A549 (cell line): ENCODE results near the gene MRFAP1. TPM values are rescaled to one million over a fixed set of nuclear protein-coding genes. Genes with fewer than 3 reads are reported as not detected.

ENCODE experiments used
- ATAC-seq, 2 experiments: fragments of 200-7000 bp in 1 of 2; fragments of >200 bp in 1 of 2; cut with Nextera tagmentation in 1 of 2; cut with Tn5 transposase in 1 of 2; 3 replicates each; pipeline versions ENCODE4 v1.8.0 to v1.9.1; 2018 to 2020; ENCODE audit warnings: mild to moderate bottlenecking in 1 of 2, moderate library complexity in 1 of 2
- CTCF ChIA-PET: fragments of 300-600 bp; sonication (Branson Sonifier 250); formaldehyde crosslinking; extraction: SDS; loops from one replicate; lab custom pipeline; 2021; ENCODE audit warnings: antibody characterized with exemption, inconsistent platforms; lab: Yijun Ruan, JAX
- POLR2A ChIA-PET: fragments of 350-600 bp; formaldehyde crosslinking; extraction: SDS; loops from one replicate; lab custom pipeline; 2021; ENCODE audit warnings: antibody characterized with exemption, inconsistent platforms; lab: Yijun Ruan, JAX
- DNase-seq, 2 experiments: peaks; one replicate each; pipeline versions ENCODE4 v3.0.0 to v3.0.0-alpha.2; 2011 to 2016; ENCODE audit warnings: low read depth in 1 of 2, low spot score in 1 of 2
- FAIRE-seq: peaks from 2 replicates; lab custom pipeline; 2011; peaks lifted over from hg19 to GRCh38; lab: Jason Lieb, UNC
- H3K27ac ChIP-seq, 2 experiments: fragments of >200 bp; sonication (Bioruptor Twin); formaldehyde crosslinking; 3 replicates each; pipeline ENCODE4 v1.5.1; 2016 to 2017
- H3K4me1 ChIP-seq: fragments of >200 bp; sonication (Bioruptor Twin); formaldehyde crosslinking; 3 replicates; pipeline ENCODE4 v1.6.1; 2016
- H3K4me2 ChIP-seq: fragments of >200 bp; sonication (Bioruptor Twin); formaldehyde crosslinking; 3 replicates; pipeline ENCODE4 v1.6.1; 2016
- H3K4me3 ChIP-seq: fragments of >200 bp; sonication (Bioruptor Twin); formaldehyde crosslinking; 3 replicates; pipeline ENCODE4 v1.5.1; 2016
- H3K9me3 ChIP-seq: fragments of >200 bp; sonication (Bioruptor Twin); formaldehyde crosslinking; 3 replicates; pipeline ENCODE4 v1.6.1; 2016
- BHLHE40 ChIP-seq: IDR thresholded peaks from 2 replicates; pipeline ENCODE4 v1.6.1; 2012; ENCODE audit warnings: low read depth, low read length, inconsistent platforms
- CEBPB ChIP-seq, 2 experiments: fragments of >200 bp in 1 of 2; sonication (Bioruptor Twin) in 1 of 2; formaldehyde crosslinking in 1 of 2; IDR thresholded peaks; 2 replicates each; pipeline ENCODE4 v1.6.1; 2012 to 2016
- CHD2 ChIP-seq: fragments of 150-350 bp; IDR thresholded peaks from 2 replicates; pipeline ENCODE4 v1.6.1; 2014; ENCODE audit warnings: low read length; ENCODE audit not compliant: partially characterized antibody
- EHF ChIP-seq: fragments of 250-450 bp; sonication (Bioruptor Pico); IDR thresholded peaks from 2 replicates; pipeline ENCODE4 v1.5.0; 2020; ENCODE audit warnings: mild to moderate bottlenecking
- GATA3 ChIP-seq: IDR thresholded peaks from 2 replicates; pipeline ENCODE4 v1.6.1; 2012; ENCODE audit warnings: borderline replicate concordance
- HOXB13 ChIP-seq: fragments of 250-450 bp; sonication (Bioruptor Pico); IDR thresholded peaks from 2 replicates; pipeline ENCODE4 v1.5.0; 2020; ENCODE audit warnings: low read depth, mild to moderate bottlenecking, moderate library complexity
- KDM1A ChIP-seq: fragments of 200-600 bp; sonication (generic); IDR thresholded peaks from 2 replicates; pipeline ENCODE4 v1.6.1; 2016; ENCODE audit warnings: low read depth, mild to moderate bottlenecking
- MYC ChIP-seq: IDR thresholded peaks from 2 replicates; pipeline ENCODE4 v1.6.1; 2012; ENCODE audit warnings: mild to moderate bottlenecking, inconsistent platforms, low read length, improper control_type of control experiment, borderline replicate concordance
- NPAS2 ChIP-seq: fragments of 250-450 bp; sonication (Bioruptor Pico); IDR thresholded peaks from 2 replicates; pipeline ENCODE4 v1.8.0; 2022; ENCODE audit warnings: mild to moderate bottlenecking, moderate library complexity, borderline replicate concordance
- NR3C1 ChIP-seq: fragments of >200 bp; sonication (Bioruptor Twin); formaldehyde crosslinking; IDR thresholded peaks from 3 replicates; pipeline ENCODE4 v1.6.1; 2017
- POLR2A ChIP-seq: IDR thresholded peaks from 2 replicates; pipeline ENCODE4 v1.6.1; 2012; ENCODE audit warnings: mild to moderate bottlenecking, low read length
- RNF2 ChIP-seq: fragments of 200-600 bp; sonication (generic); IDR thresholded peaks from 2 replicates; pipeline ENCODE4 v1.6.1; 2016; ENCODE audit warnings: low read depth, mild to moderate bottlenecking, antibody characterized with exemption, moderate library complexity, borderline replicate concordance
- SMC3 ChIP-seq: fragments of >200 bp; sonication (Bioruptor Twin); formaldehyde crosslinking; IDR thresholded peaks from 3 replicates; pipeline ENCODE4 v1.6.1; 2018; ENCODE audit warnings: inconsistent platforms
- SREBF2 ChIP-seq: fragments of 450-650 bp; IDR thresholded peaks from 2 replicates; pipeline ENCODE4 v1.6.1; 2014; ENCODE audit warnings: mild to moderate bottlenecking, moderate library complexity
- TFCP2L1 ChIP-seq: fragments of 250-450 bp; sonication (Bioruptor Pico); IDR thresholded peaks from 2 replicates; pipeline ENCODE4 v1.5.0; 2021; ENCODE audit warnings: mild to moderate bottlenecking
- TP53 ChIP-seq: fragments of 250-450 bp; sonication (Bioruptor Pico); IDR thresholded peaks from 2 replicates; pipeline ENCODE4 v1.5.0; 2021; ENCODE audit warnings: mild to moderate bottlenecking, moderate library complexity
- ZC3H11A ChIP-seq: fragments of 450-650 bp; IDR thresholded peaks from 2 replicates; pipeline ENCODE4 v1.6.1; 2014; ENCODE audit warnings: antibody characterized with exemption, mild to moderate bottlenecking
- ZFP36 ChIP-seq: fragments of 450-650 bp; IDR thresholded peaks from 2 replicates; pipeline ENCODE4 v1.6.1; 2014; ENCODE audit warnings: borderline replicate concordance; ENCODE audit not compliant: partially characterized antibody
- WGBS: methylation state at CpG from one replicate; pipeline ENCODE4 v1.1.6; 2017; ENCODE audit errors: missing lambda C conversion rate; 5-methylcytosine and 5-hydroxymethylcytosine counted together
- polyA plus RNA-seq, 4 experiments: library from polyadenylated mRNA; depleted of rRNA in 3 of 4; stranded (reverse); fragments of >200 nt; fragmentation: RNase III in 1 of 4; extraction: RNeasy Plus Mini Kit Qiagen cat#74134 plus additional on column Dnase treatment in 1 of 4; gene quantifications; 2 replicates in 3 of 4; 3 replicates in 1 of 4; pipeline ENCODE4 v1.2.3, GENCODE V29; 2011 to 2017
- TF ChIP-seq, protein P1 (sequence below): IDR thresholded peaks from 2 replicates; pipeline ENCODE4 v1.6.1; 2012
- TF ChIP-seq, protein P2 (sequence below): fragments of >200 bp; sonication (Bioruptor Twin); formaldehyde crosslinking; IDR thresholded peaks from 2 replicates; pipeline ENCODE4 v1.6.1; 2016
- TF ChIP-seq, protein P3 (sequence below): fragments of 450-650 bp; IDR thresholded peaks from 2 replicates; pipeline ENCODE4 v1.6.1; 2014; ENCODE audit warnings: antibody characterized with exemption
- TF ChIP-seq, protein P4 (sequence below): fragments of 250-450 bp; sonication (Bioruptor Pico); IDR thresholded peaks from 2 replicates; pipeline ENCODE4 v1.5.0; 2021; ENCODE audit warnings: mild to moderate bottlenecking, moderate library complexity, borderline replicate concordance

MRFAP1 gene
- polyA plus RNA-seq, 2 of the 4 experiments (the other 2 are of a cell fraction) = 272 to 304 TPM

DNA sequence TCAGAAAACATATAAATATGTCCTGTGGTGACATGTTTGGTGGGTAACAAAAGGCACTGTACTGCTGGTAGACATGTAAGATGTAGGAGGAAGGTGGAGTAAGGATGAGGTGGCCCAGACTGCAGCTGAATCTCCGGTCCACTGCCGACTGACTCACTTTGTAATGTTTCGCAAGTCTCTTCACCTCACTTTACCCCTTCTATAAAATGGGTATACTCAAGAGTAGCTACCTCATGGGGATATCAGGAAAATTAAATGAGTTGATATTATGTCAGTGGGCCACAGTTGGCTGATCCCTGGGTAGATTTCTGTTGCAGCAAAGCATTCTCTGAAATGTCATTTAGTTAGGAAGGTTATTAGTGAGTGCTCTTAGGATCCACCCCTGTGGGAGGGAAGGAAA, 22.1 kb downstream of the MRFAP1 start:
- no peak for FAIRE-seq
- POLR2A ChIA-PET = no interaction called here
- CTCF ChIA-PET = interaction anchor here (1.3 to 2.3 kb wide), 2 partner anchors 11 to 14 kb away, joined by 4 to 5 read pairs; no protein-coding TSS in a partner anchor
- no peak overlapping the region for H3K4me2 ChIP-seq
- H3K4me1 ChIP-seq = peaks cover 4% of the 10 kb centered on the region; the same call in 1 of the 3 replicates
- H3K27ac ChIP-seq = no peak overlapping the region
- H3K9me3 ChIP-seq = no peaks in the 10 kb centered on the region
- 66% methylated on average over 3 of the region's 3 CpGs for WGBS
- DNase-seq = no peak
- ATAC-seq = no peak
- H3K4me3 ChIP-seq = no peak overlapping the region
- TF ChIP-seq, protein P1, sequence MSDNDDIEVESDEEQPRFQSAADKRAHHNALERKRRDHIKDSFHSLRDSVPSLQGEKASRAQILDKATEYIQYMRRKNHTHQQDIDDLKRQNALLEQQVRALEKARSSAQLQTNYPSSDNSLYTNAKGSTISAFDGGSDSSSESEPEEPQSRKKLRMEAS = no peak
- TF ChIP-seq CEBPB (IDR thresholded peaks at IDR 0.05) = peak in 1 of 2 experiments; percentile 25; a peak in 1 of 4 replicates

DNA sequence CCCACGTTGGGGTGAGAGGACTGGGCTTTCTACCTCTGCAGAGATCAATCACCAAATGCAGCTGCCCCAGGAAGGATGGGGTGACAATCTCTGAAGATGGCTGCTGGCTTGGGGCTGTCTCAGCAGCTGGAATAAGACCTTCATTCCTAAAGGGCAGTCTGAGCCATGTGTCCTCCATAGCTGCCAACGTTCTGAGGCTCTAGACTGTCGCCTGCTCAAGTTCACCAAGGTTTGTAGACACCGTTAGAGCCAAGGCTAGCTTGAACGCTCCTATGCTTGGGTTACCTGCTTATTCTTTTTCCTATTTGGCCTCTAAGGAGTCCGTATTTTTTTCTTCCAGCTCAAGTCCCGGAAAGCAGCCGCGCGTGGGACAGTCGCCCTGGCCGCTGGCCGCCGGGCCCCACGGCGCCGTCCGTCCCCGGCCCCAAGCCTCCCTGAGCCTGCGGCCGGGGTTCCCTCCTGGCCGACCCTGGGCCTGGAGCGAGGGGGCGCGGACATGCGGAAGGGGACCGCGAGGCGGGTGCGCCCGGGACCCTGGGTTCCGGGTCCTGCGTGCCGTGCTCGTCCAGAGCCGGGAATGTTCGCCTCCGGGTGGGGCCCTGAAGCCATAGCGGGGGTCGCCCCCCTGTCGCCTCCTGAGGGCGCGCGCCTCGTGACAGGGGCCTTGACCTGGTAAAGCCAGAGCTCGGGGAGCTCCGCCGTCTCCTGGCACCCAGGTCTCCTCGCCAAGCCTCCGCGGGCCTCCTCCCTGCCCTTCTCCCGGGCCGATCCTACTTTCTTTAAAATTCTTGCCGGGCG, 23.3 kb downstream of the MRFAP1 start:
- 70% methylated on average over 29 of the region's 55 CpGs for WGBS
- TF ChIP-seq HOXB13 (CRISPR knock-in tag) = no peak
- TF ChIP-seq, protein P2, sequence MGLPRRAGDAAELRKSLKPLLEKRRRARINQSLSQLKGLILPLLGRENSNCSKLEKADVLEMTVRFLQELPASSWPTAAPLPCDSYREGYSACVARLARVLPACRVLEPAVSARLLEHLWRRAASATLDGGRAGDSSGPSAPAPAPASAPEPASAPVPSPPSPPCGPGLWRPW = no peak
- TF ChIP-seq SREBF2 = no peak
- no peak for TF ChIP-seq TFCP2L1 (CRISPR knock-in tag)
- TF ChIP-seq TP53 (CRISPR knock-in tag) = no peak
- TF ChIP-seq KDM1A = no peak
- TF ChIP-seq EHF = no peak
- no peak for TF ChIP-seq CHD2
- TF ChIP-seq, protein P3, sequence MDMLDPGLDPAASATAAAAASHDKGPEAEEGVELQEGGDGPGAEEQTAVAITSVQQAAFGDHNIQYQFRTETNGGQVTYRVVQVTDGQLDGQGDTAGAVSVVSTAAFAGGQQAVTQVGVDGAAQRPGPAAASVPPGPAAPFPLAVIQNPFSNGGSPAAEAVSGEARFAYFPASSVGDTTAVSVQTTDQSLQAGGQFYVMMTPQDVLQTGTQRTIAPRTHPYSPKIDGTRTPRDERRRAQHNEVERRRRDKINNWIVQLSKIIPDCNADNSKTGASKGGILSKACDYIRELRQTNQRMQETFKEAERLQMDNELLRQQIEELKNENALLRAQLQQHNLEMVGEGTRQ = no peak
- FAIRE-seq = no peak
- DNase-seq = no peak
- ChIA-PET POLR2A (interaction anchor here (1.0 to 1.6 kb wide), 2 partner anchors 10 to 23 kb away, joined by 13 to 14 read pairs; partner anchors contain the start of gene MRFAP1), CTCF (interaction anchor here (0.6 to 2.3 kb wide), 14 partner anchors 12 to 334 kb away, joined by 3 to 6 read pairs (median 4); no protein-coding TSS in a partner anchor)
- Histone ChIP-seq H3K4me1 (peaks cover 7% of the 10 kb centered on the region; the same call in 2 of the 3 replicates), H3K4me3 (peak overlapping the region; percentile 38; the same call in 2 of the 3 replicates), H3K9me3 (no peaks in the 10 kb centered on the region), H3K4me2 (peak overlapping the region; percentile 81), H3K27ac (peak overlapping the region; percentile 27 to 59; a peak in 3 of 6 replicates)
- ATAC-seq = peak in 1 of 2 experiments; percentile 14; a peak in 2 of 6 replicates

DNA sequence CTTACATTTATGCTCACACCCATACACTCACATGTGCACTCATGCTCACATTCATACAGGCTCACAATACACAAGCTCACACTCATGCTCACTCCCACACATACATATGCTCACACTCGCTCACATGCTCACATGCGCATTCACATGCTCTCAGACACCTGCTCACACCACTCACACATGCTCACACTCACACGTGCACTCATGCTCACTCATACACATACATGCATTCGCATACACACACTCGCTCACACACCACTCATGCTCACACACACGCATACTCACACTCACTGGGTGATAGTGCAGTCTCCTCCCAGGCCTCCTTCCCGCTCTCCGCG, 24.8 kb downstream of the MRFAP1 start:
- H3K4me3 ChIP-seq = no peak overlapping the region
- TF ChIP-seq SMC3 (no peak), BHLHE40 (no peak), KDM1A (no peak)
- TF ChIP-seq, protein P1 = no peak
- DNase-seq = no peak
- no peaks in the 10 kb centered on the region for H3K9me3 ChIP-seq
- POLR2A ChIA-PET = interaction anchor here (1.6 kb wide), 1 partner anchor 8 kb away, joined by 14 read pairs; a partner anchor contains a TSS
- WGBS = 95% methylated on average over 9 of the region's 9 CpGs
- H3K4me2 ChIP-seq = no peak overlapping the region
- H3K27ac ChIP-seq = no peak overlapping the region
- peaks cover 7% of the 10 kb centered on the region; the same call in 2 of the 3 replicates for H3K4me1 ChIP-seq
- ATAC-seq = no peak
- CTCF ChIA-PET = interaction anchor here (0.7 to 1.6 kb wide), 2 partner anchors 16 to 114 kb away, joined by 3 to 4 read pairs; no protein-coding TSS in a partner anchor
- FAIRE-seq = no peak

DNA sequence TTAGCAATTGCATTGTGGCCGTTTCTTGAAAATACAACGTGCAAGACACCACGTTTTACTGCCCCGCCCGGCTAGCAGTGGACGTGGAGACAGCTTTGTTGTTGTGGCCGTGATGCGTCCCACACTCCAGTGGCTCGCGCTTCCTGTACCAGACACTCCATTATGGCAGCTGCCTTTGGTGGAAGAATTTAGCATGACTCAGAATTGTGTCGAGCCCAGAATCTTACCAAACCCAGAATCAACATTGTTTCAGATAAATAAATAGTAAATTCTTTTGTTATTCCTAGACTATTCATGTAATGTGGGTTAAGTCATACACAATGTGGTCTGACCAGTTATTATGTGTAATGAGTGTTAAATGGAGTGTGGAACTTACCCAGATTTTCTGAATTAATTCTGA, 27.9 kb downstream of the MRFAP1 start:
- Histone ChIP-seq H3K4me3 (no peak overlapping the region), H3K9me3 (no peaks in the 10 kb centered on the region), H3K4me2 (no peak overlapping the region), H3K4me1 (peaks cover 7% of the 10 kb centered on the region; the same call in 2 of the 3 replicates), H3K27ac (no peak overlapping the region)
- 65% methylated on average over 11 of the region's 11 CpGs for WGBS
- ATAC-seq (no peak), DNase-seq (no peak), FAIRE-seq (no peak)
- CTCF ChIA-PET = interaction anchor here (0.6 to 1.0 kb wide), 2 partner anchors 82 to 402 kb away, joined by 3 to 4 read pairs; no protein-coding TSS in a partner anchor
- POLR2A ChIA-PET = no interaction called here
- TF ChIP-seq RNF2 (no peak), NR3C1 (no peak), SREBF2 (no peak), GATA3 (no peak), MYC (no peak), NPAS2 (CRISPR knock-in tag) (no peak), ZC3H11A (no peak), HOXB13 (CRISPR knock-in tag) (no peak), POLR2A (no peak), ZFP36 (no peak)
- TF ChIP-seq, protein P1 = no peak
- TF ChIP-seq, protein P4, sequence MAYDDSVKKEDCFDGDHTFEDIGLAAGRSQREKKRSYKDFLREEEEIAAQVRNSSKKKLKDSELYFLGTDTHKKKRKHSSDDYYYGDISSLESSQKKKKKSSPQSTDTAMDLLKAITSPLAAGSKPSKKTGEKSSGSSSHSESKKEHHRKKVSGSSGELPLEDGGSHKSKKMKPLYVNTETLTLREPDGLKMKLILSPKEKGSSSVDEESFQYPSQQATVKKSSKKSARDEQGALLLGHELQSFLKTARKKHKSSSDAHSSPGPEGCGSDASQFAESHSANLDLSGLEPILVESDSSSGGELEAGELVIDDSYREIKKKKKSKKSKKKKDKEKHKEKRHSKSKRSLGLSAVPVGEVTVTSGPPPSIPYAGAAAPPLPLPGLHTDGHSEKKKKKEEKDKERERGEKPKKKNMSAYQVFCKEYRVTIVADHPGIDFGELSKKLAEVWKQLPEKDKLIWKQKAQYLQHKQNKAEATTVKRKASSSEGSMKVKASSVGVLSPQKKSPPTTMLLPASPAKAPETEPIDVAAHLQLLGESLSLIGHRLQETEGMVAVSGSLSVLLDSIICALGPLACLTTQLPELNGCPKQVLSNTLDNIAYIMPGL = no peak
- TF ChIP-seq, protein P3 = no peak
